HEK293 (cell line): Measurements from ENCODE around the gene ADAMTSL3.

Experiments
- CTCF ChIP-seq: fragments of 450-650 bp; formaldehyde crosslinking; IDR thresholded peaks from 2 replicates; pipeline ENCODE4 v1.5.1; 2016; ENCODE audit warnings: missing biosample characterization, missing genetic modification characterization
- SALL2 ChIP-seq: fragments of 450-650 bp; formaldehyde crosslinking; IDR thresholded peaks from 2 replicates; pipeline ENCODE4 v1.5.0; 2017; ENCODE audit warnings: missing biosample characterization, mild to moderate bottlenecking, missing genetic modification characterization, borderline replicate concordance
- SP7 ChIP-seq: fragments of 450-650 bp; formaldehyde crosslinking; IDR thresholded peaks from 2 replicates; pipeline ENCODE4 v1.5.1; 2016; ENCODE audit warnings: missing biosample characterization, missing genetic modification characterization
- TRIM28 ChIP-seq: IDR thresholded peaks from 2 replicates; pipeline ENCODE4 v1.6.1; 2011; ENCODE audit warnings: low read length, control low read depth, borderline replicate concordance
- ZFP37 ChIP-seq: fragments of 450-650 bp; formaldehyde crosslinking; IDR thresholded peaks from 2 replicates; pipeline ENCODE4 v1.5.1; 2016; ENCODE audit warnings: missing biosample characterization, missing genetic modification characterization
- ZNF654 ChIP-seq: fragments of 450-650 bp; formaldehyde crosslinking; IDR thresholded peaks from 2 replicates; pipeline ENCODE4 v1.5.1; 2016; ENCODE audit warnings: low read depth, missing biosample characterization, missing genetic modification characterization
- TF ChIP-seq, protein P1 (sequence below): fragments of 450-650 bp; formaldehyde crosslinking; conservative IDR thresholded peaks from 2 replicates; pipeline ENCODE4 v1.5.1; 2016; ENCODE audit warnings: low read depth, missing biosample characterization, missing genetic modification characterization

DNA sequence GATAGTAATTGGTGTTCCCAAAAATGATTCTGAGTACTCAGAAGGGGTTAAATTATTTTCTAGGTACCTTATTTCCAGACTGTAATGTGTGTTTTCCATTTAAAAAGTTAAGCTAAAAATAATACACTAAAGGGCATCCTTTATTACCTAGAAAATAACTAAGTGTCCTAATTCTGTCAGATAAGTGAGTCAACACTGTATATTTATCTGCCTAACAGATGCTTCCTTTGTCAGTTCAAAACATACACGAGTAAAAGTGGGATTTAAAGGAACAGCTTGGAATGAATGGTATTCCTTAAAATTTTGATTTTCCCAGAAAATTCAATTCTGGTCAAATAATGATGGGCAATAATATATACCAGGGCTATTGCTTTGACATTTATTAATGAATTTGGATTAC, 78.3 kb downstream of the ADAMTSL3 start:
- TF ChIP-seq CTCF (tag by site-specific recombination) (no peak), TRIM28 (no peak), SP7 (tag by site-specific recombination) (no peak), SALL2 (tag by site-specific recombination) (no peak), ZNF654 (tag by site-specific recombination) (no peak), ZFP37 (tag by site-specific recombination) (no peak)
- TF ChIP-seq, protein P1, sequence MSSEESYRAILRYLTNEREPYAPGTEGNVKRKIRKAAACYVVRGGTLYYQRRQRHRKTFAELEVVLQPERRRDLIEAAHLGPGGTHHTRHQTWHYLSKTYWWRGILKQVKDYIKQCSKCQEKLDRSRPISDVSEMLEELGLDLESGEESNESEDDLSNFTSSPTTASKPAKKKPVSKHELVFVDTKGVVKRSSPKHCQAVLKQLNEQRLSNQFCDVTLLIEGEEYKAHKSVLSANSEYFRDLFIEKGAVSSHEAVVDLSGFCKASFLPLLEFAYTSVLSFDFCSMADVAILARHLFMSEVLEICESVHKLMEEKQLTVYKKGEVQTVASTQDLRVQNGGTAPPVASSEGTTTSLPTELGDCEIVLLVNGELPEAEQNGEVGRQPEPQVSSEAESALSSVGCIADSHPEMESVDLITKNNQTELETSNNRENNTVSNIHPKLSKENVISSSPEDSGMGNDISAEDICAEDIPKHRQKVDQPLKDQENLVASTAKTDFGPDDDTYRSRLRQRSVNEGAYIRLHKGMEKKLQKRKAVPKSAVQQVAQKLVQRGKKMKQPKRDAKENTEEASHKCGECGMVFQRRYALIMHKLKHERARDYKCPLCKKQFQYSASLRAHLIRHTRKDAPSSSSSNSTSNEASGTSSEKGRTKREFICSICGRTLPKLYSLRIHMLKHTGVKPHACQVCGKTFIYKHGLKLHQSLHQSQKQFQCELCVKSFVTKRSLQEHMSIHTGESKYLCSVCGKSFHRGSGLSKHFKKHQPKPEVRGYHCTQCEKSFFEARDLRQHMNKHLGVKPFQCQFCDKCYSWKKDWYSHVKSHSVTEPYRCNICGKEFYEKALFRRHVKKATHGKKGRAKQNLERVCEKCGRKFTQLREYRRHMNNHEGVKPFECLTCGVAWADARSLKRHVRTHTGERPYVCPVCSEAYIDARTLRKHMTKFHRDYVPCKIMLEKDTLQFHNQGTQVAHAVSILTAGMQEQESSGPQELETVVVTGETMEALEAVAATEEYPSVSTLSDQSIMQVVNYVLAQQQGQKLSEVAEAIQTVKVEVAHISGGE (tag by site-specific recombination): no peak
